Naive thymus-derived CD4-positive, alpha-beta T cell (primary cell): ENCODE measurements around the gene OLFM2. TPM values are rescaled to one million over a fixed set of nuclear protein-coding genes. Genes with fewer than 3 reads are reported as not detected.

Source experiments
- ATAC-seq: fragments of 150-1000 bp; cut with Tn5 transposase; 2 replicates; pipeline ENCODE4 v1.10.0; 2021; ENCODE audit warnings: mild to moderate bottlenecking, moderate library complexity
- CTCF ChIA-PET: fragments of 350-600 bp; sonication (Branson Sonifier 250); formaldehyde crosslinking; loops from one replicate; lab custom pipeline; 2021; ENCODE audit warnings: antibody characterized with exemption; lab: Charles Lee
- POLR2A ChIA-PET: fragments of 350-600 bp; sonication (Branson Sonifier 250); formaldehyde crosslinking; loops from one replicate; lab custom pipeline; 2021; ENCODE audit warnings: antibody characterized with exemption, inconsistent platforms; lab: Charles Lee
- DNase-seq, 9 donors: peaks; one replicate each; pipeline versions ENCODE4 v3.0.0 to v3.0.0-alpha.2; 2020 to 2022; ENCODE audit warnings: mixed read lengths in 1 of 9
- H3K27ac ChIP-seq: one replicate; pipeline ENCODE4 v1.7.0; 2013; ENCODE audit warnings: mild to moderate bottlenecking, low read depth, low read length, moderate library complexity
- H3K27me3 ChIP-seq, 2 donors: one replicate each; pipeline ENCODE4 v1.7.0; 2013; ENCODE audit warnings: low read length in 2 of 2, mild to moderate bottlenecking in 2 of 2, moderate library complexity in 2 of 2; ENCODE audit not compliant: control insufficient read depth in 2 of 2, insufficient read depth in 2 of 2
- H3K36me3 ChIP-seq, 3 experiments: 1 replicate in 2 of 3; 2 replicates in 1 of 3; pipeline ENCODE4 v1.7.0; 2013; ENCODE audit warnings: low read length in 3 of 3, mild to moderate bottlenecking in 3 of 3, moderate library complexity in 1 of 3; ENCODE audit not compliant: insufficient read depth in 3 of 3, control insufficient read depth in 2 of 3
- H3K4me1 ChIP-seq, 2 donors: one replicate each; pipeline ENCODE4 v1.7.0; 2013; ENCODE audit warnings: low read length in 2 of 2, mild to moderate bottlenecking in 2 of 2, moderate library complexity in 1 of 2; ENCODE audit not compliant: control insufficient read depth in 2 of 2, insufficient read depth in 2 of 2
- H3K4me3 ChIP-seq: 2 replicates; pipeline ENCODE4 v1.7.0; 2013; ENCODE audit warnings: mild to moderate bottlenecking, low read length
- H3K9me3 ChIP-seq, 3 experiments: 1 replicate in 2 of 3; 2 replicates in 1 of 3; pipeline ENCODE4 v1.7.0; 2013; ENCODE audit warnings: low read length in 3 of 3; ENCODE audit not compliant: control insufficient read depth in 2 of 3
- H3K27ac Mint-ChIP-seq, 9 donors: one replicate each; pipeline ENCODE4 v1.8.0; 2020 to 2022; ENCODE audit warnings: mixed read lengths in 9 of 9, mild to moderate bottlenecking in 8 of 9, moderate library complexity in 5 of 9, inconsistent platforms in 2 of 9
- H3K27me3 Mint-ChIP-seq, 5 donors: one replicate each; pipeline ENCODE4 v1.8.0; 2021 to 2022; ENCODE audit warnings: mixed read lengths in 5 of 5, mild to moderate bottlenecking in 1 of 5
- H3K36me3 Mint-ChIP-seq, 5 donors: one replicate each; pipeline ENCODE4 v1.8.0; 2020 to 2022; ENCODE audit warnings: mixed read lengths in 5 of 5, mild to moderate bottlenecking in 3 of 5, inconsistent platforms in 1 of 5
- H3K4me1 Mint-ChIP-seq, 7 donors: one replicate each; pipeline ENCODE4 v1.8.0; 2020 to 2022; ENCODE audit warnings: mixed read lengths in 7 of 7, mild to moderate bottlenecking in 3 of 7, inconsistent platforms in 1 of 7
- H3K4me3 Mint-ChIP-seq, 10 donors: one replicate each; pipeline ENCODE4 v1.8.0; 2020 to 2022; ENCODE audit warnings: mild to moderate bottlenecking in 10 of 10, mixed read lengths in 10 of 10, moderate library complexity in 6 of 10, inconsistent platforms in 2 of 10
- H3K9me3 Mint-ChIP-seq, 11 donors: one replicate each; pipeline ENCODE4 v1.8.0; 2020 to 2022; ENCODE audit warnings: mixed read lengths in 11 of 11, mild to moderate bottlenecking in 4 of 11, inconsistent platforms in 1 of 11, moderate library complexity in 1 of 11
- intact Hi-C, 2 donors: fragments of 100-400 bp; cut with micrococcal nuclease; formaldehyde crosslinking; loops; one replicate each; pipeline ENCODE4 v1.15.1; 2023
- polyA plus RNA-seq, 2 donors: library from polyadenylated mRNA; unstranded; fragments of 300-500 nt; fragmentation: Illumina TruSeq; gene quantifications; one replicate each; pipeline ENCODE4 v1.2.3, GENCODE V29; 2021
- total RNA-seq, 6 experiments: library from RNA in 5 of 6; stranded (reverse) in 5 of 6; gene quantifications; 1 replicate in 5 of 6; 2 replicates in 1 of 6; pipeline ENCODE4 v1.2.3 and lab custom pipeline; 2021 to 2026

Gene OLFM2
- total and polyA plus RNA-seq, 7 experiments from 2014 or later = 6.2 to 19.4 (median 14.9) TPM

GRCh38 chr19:9863759-9864158, 72.6 kb downstream of the OLFM2 start:
- ChIA-PET POLR2A (interaction anchor here (0.6 to 2.3 kb wide), 3 partner anchors 11 to 279 kb away, joined by 3 to 10 read pairs (median 3); partner anchors contain the start of gene ZNF121), CTCF (interaction anchor here (0.6 to 1.8 kb wide), 7 partner anchors 11 to 545 kb away, joined by 3 to 5 read pairs (median 4); partner anchors contain the start of gene ZNF121)
- Histone ChIP-seq H3K9me3 (no peaks in the 10 kb centered on the region), H3K27me3 (no peaks in the 10 kb centered on the region), H3K27ac (peak overlapping the region; percentile 61), H3K4me1 (peaks cover 56 to 82% of the 10 kb centered on the region in 2 donors), H3K36me3 (no peaks in the 10 kb centered on the region), H3K4me3 (peak overlapping the region; percentile 50)
- peak overlapping the region; percentile 81 to 98 (median 92) for H3K4me3 Mint-ChIP-seq
- peaks cover 0 to 4% (median 0%) of the 10 kb centered on the region in 5 donors for H3K36me3 Mint-ChIP-seq
- H3K27ac Mint-ChIP-seq = peak overlapping the region; percentile 91 to 100 (median 98)
- no peaks in the 10 kb centered on the region for H3K27me3 Mint-ChIP-seq
- intact Hi-C loops = loop anchor here (1.0 to 2.0 kb wide), 3 partner anchors 15 to 29 kb away; partner anchors contain the start of gene PIN1 (in 2 of the 2)
- peaks cover 41 to 86% (median 77%) of the 10 kb centered on the region in 7 donors for H3K4me1 Mint-ChIP-seq
- ATAC-seq (peak; percentile 79), DNase-seq (peak in 7 of 9 donors; percentile 27 to 60 (median 49))
- no peaks in the 10 kb centered on the region for H3K9me3 Mint-ChIP-seq

GRCh38 chr19:9862938-9863337, 73.4 kb downstream of the OLFM2 start:
- peak overlapping the region; percentile 81 to 98 (median 92) for H3K4me3 Mint-ChIP-seq
- intact Hi-C loops = loop anchor here (1.0 to 2.0 kb wide), 3 partner anchors 14 to 28 kb away; partner anchors contain the start of gene PIN1 (in 2 of the 2)
- H3K4me1 ChIP-seq = peaks cover 63 to 89% of the 10 kb centered on the region in 2 donors

GRCh38 chr19:9861503-9861902, 74.8 kb downstream of the OLFM2 start:
- Histone ChIP-seq H3K36me3 (no peaks in the 10 kb centered on the region), H3K27me3 (no peaks in the 10 kb centered on the region), H3K9me3 (no peaks in the 10 kb centered on the region), H3K4me1 (peaks cover 71 to 89% of the 10 kb centered on the region in 2 donors), H3K27ac (peak overlapping the region; percentile 61), H3K4me3 (no peak overlapping the region)
- Mint-ChIP-seq H3K27me3 (no peaks in the 10 kb centered on the region), H3K27ac (peak overlapping the region in 7 of 9 donors; percentile 94 to 100 (median 98)), H3K36me3 (peaks cover 0 to 13% (median 4%) of the 10 kb centered on the region in 5 donors), H3K4me1 (peaks cover 52 to 97% (median 91%) of the 10 kb centered on the region in 7 donors), H3K9me3 (no peaks in the 10 kb centered on the region), H3K4me3 (peak overlapping the region in 9 of 10 donors; percentile 16 to 97 (median 68))
- intact Hi-C loops = no loop called here
- CTCF ChIA-PET = no interaction called here
- DNase-seq (no peak), ATAC-seq (no peak)
- POLR2A ChIA-PET = interaction anchor here (0.8 to 1.3 kb wide), 3 partner anchors 18 to 53 kb away, joined by 3 read pairs; no protein-coding TSS in a partner anchor

More at GRCh38 chr19:9862938-9863337, 73.4 kb downstream of the OLFM2 start:
- H3K4me3 ChIP-seq = peak overlapping the region; percentile 50
- H3K36me3 ChIP-seq = no peaks in the 10 kb centered on the region
- H3K27ac ChIP-seq = peak overlapping the region; percentile 61
- Mint-ChIP-seq H3K9me3 (no peaks in the 10 kb centered on the region), H3K4me1 (peaks cover 49 to 94% (median 85%) of the 10 kb centered on the region in 7 donors), H3K36me3 (peaks cover 0 to 5% (median 2%) of the 10 kb centered on the region in 5 donors), H3K27ac (peak overlapping the region; percentile 91 to 100 (median 98)), H3K27me3 (no peaks in the 10 kb centered on the region)
- CTCF ChIA-PET = interaction anchor here (0.6 to 1.8 kb wide), 4 partner anchors 10 to 362 kb away, joined by 3 to 13 read pairs (median 4); no protein-coding TSS in a partner anchor
- ATAC-seq = peak; percentile 49
- peak in 7 of 9 donors; percentile 42 to 65 (median 56) for DNase-seq
- H3K9me3 ChIP-seq = no peaks in the 10 kb centered on the region
- H3K27me3 ChIP-seq = no peaks in the 10 kb centered on the region
- POLR2A ChIA-PET = interaction anchor here (0.8 to 2.3 kb wide), 3 partner anchors 10 to 237 kb away, joined by 3 to 10 read pairs (median 5); no protein-coding TSS in a partner anchor

- Histone ChIP-seq H3K9me3 (no peaks in the 10 kb centered on the region), H3K4me1 (peaks cover 67 to 84% of the 10 kb centered on the region in 2 donors), H3K27ac (no peak overlapping the region), H3K36me3 (no peaks in the 10 kb centered on the region), H3K4me3 (no peak overlapping the region), H3K27me3 (no peaks in the 10 kb centered on the region)
- ATAC-seq (no peak), DNase-seq (no peak)
- Mint-ChIP-seq H3K27ac (peak overlapping the region in 7 of 9 donors; percentile 72 to 99 (median 94)), H3K27me3 (no peaks in the 10 kb centered on the region), H3K4me1 (peaks cover 56 to 98% (median 93%) of the 10 kb centered on the region in 7 donors), H3K9me3 (no peaks in the 10 kb centered on the region), H3K36me3 (peaks cover 0 to 16% (median 4%) of the 10 kb centered on the region in 5 donors), H3K4me3 (peak overlapping the region in 2 of 10 donors; percentile 42 to 97)
- intact Hi-C loops = no loop called here
- CTCF ChIA-PET = interaction anchor here (0.7 kb wide), 1 partner anchor 13 kb away, joined by 5 read pairs; no protein-coding TSS in a partner anchor
- POLR2A ChIA-PET = interaction anchor here (1.2 to 2.4 kb wide), 3 partner anchors 26 to 92 kb away, joined by 5 to 11 read pairs (median 8); partner anchors contain the start of genes FBXL12, PIN1 and ZNF846
Measured at GRCh38 chr19:9860407-9860806, 75.9 kb downstream of the OLFM2 start.

- no peaks in the 10 kb centered on the region for H3K9me3 Mint-ChIP-seq
- CTCF ChIA-PET = interaction anchor here (0.7 to 3.1 kb wide), 4 partner anchors 11 to 72 kb away, joined by 3 to 13 read pairs (median 6); no protein-coding TSS in a partner anchor
- H3K4me3 Mint-ChIP-seq = peak overlapping the region; percentile 91 to 100 (median 96)
- Histone ChIP-seq H3K27ac (peak overlapping the region; percentile 67), H3K27me3 (no peaks in the 10 kb centered on the region), H3K4me3 (peak overlapping the region; percentile 34), H3K9me3 (no peaks in the 10 kb centered on the region), H3K36me3 (peaks cover 0 to 12% (median 0%) of the 10 kb centered on the region in 3 experiments), H3K4me1 (peaks cover 61 to 76% of the 10 kb centered on the region in 2 donors)
- POLR2A ChIA-PET = interaction anchor here (1.1 to 3.5 kb wide), 9 partner anchors 9 to 90 kb away, joined by 3 to 27 read pairs (median 5); partner anchors contain the start of genes FBXL12, PIN1, UBL5 and ZNF846
- peaks cover 48 to 96% (median 86%) of the 10 kb centered on the region in 7 donors for H3K4me1 Mint-ChIP-seq
- peaks cover 6 to 21% (median 11%) of the 10 kb centered on the region in 5 donors for H3K36me3 Mint-ChIP-seq
- ATAC-seq (no peak), DNase-seq (no peak)
- intact Hi-C loops = loop anchor here (1.0 to 2.0 kb wide), 4 partner anchors 8 to 56 kb away; partner anchors contain the start of genes FBXL12 (in 1 of the 2) and PIN1 (in 1 of the 2)
- no peaks in the 10 kb centered on the region for H3K27me3 Mint-ChIP-seq
- peak overlapping the region; percentile 94 to 99 (median 98) for H3K27ac Mint-ChIP-seq
Measured at GRCh38 chr19:9858766-9859165, 77.5 kb downstream of the OLFM2 start.
